Measurements from ENCODE around the gene PRDM7.

DNA sequence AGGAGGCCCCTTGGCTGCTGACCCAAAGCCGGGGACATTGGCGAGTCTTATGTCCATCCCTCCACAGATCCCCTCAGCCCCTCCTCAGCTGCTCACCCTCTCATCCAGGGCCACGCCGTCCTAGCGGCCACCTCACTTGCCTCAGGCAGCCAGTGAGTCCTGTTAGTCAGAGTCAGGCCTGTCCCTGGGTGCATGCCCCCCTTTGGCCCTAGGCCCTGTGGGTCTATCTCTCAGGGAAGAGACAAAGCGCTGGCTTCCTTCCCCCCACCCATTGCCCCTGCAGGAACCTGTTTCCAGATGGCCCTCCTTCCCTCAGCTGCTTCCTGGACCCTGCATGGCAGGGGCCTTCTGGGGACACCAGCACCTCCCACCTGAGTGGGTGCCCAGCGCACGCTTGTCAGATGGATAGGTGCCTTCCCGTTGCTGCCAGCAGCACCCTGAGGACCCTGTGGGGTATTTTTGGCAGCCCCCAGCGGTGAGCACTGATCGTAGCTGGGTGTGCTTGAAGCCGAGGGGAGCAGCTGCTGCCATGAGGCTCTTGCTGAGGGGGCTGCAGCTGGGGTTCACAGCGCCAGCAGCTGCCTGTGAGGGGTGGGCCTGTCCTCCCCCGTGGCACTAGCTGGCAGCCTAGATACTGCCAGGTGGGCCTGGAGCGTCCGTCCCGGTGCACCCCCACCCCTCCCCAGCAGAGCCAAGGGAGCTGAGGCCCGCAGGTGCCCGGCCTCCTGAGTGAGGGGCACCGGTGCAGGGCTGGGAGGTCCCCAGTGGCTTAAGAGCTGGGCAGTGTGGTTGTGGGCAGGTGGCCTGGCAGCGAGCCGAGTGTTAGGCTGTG, 66.2 kb downstream of the PRDM7 start:
- TF ChIP-seq, protein P1, sequence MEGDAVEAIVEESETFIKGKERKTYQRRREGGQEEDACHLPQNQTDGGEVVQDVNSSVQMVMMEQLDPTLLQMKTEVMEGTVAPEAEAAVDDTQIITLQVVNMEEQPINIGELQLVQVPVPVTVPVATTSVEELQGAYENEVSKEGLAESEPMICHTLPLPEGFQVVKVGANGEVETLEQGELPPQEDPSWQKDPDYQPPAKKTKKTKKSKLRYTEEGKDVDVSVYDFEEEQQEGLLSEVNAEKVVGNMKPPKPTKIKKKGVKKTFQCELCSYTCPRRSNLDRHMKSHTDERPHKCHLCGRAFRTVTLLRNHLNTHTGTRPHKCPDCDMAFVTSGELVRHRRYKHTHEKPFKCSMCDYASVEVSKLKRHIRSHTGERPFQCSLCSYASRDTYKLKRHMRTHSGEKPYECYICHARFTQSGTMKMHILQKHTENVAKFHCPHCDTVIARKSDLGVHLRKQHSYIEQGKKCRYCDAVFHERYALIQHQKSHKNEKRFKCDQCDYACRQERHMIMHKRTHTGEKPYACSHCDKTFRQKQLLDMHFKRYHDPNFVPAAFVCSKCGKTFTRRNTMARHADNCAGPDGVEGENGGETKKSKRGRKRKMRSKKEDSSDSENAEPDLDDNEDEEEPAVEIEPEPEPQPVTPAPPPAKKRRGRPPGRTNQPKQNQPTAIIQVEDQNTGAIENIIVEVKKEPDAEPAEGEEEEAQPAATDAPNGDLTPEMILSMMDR (conservative IDR thresholded peaks at IDR 0.05; ENCODE audit: low read depth, low read length), result no peak
- no peak for TF ChIP-seq EZH2 (IDR thresholded peaks at IDR 0.05; ENCODE audit: low read length, unreplicated experiment)
